Germinal center (tissue), 1 donor: Measurements from ENCODE around the gene HOXA4.

Source experiments
- DNase-seq: peaks from one replicate; pipeline ENCODE4 v3.0.0; 2012; ENCODE audit warnings: mixed read lengths, low spot score

Gene HOXA4

GRCh38 chr7:27092819-27093110 is 37.8 kb downstream of the HOXA4 start:
- DNase-seq, result no peak

GRCh38 chr7:27091941-27092818 is 38.4 kb downstream of the HOXA4 start:
- no peak for DNase-seq

GRCh38 chr7:27091105-27091504 is 39.5 kb downstream of the HOXA4 start:
- DNase-seq, result no peak

GRCh38 chr7:27088002-27088922 is 42.3 kb downstream of the HOXA4 start:
- no peak for DNase-seq

- no peak for DNase-seq
Observed at GRCh38 chr7:27083646-27084045, 46.9 kb downstream of the HOXA4 start.

GRCh38 chr7:27082171-27082570 is 48.4 kb downstream of the HOXA4 start:
- no peak for DNase-seq

- no peak for DNase-seq
Observed at GRCh38 chr7:27080844-27081436, 49.6 kb downstream of the HOXA4 start.

GRCh38 chr7:27079234-27079975 is 51.2 kb downstream of the HOXA4 start:
- no peak for DNase-seq

GRCh38 chr7:27078616-27079233 is 51.8 kb downstream of the HOXA4 start:
- DNase-seq, result no peak
